GM19035 (cell line): Measurements from ENCODE around the gene BRD2.

ENCODE experiments used
- ATAC-seq: cut with Tn5 transposase; IDR thresholded peaks from one replicate; pipeline ENCODE4 v1.9.1; 2021; ENCODE audit not compliant: unreplicated experiment

The BRD2 gene

DNA sequence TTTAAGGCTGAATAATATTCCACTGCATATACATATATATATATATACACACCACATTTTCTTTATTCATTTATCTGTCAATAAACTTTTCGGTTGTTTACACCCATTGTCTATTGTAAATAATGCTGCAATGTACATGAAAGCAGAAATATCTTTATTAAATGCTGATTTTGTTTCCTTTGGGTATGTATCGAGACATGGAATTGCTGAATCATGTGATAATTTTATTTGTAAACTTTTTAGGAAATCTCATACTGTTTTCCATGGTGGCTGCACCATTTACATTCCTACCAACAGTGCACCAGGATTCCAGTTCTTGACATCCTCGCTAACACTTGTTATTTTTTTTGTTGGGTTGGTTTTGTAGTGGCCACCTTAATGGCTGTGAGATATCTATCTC lies 55.1 kb downstream of the BRD2 start:
- ATAC-seq = no peak

DNA sequence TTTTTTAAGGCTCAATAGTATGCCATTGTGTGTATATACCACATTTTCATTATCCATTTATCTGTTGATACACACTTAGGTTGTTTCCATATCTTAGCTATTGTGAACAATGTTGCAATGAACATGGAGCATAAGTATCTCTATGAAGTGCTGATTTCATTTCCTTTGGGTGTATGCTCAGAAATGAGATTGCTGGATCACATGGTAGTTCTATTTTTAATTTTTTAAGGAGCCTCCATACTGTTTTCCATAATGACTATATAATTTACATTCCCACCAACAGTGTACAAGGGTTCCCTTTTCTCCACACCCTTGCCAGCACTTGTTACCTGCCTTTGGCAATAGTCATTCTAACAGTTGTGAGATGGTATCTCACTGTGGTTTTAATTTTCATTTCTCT lies 56.1 kb downstream of the BRD2 start:
- no peak for ATAC-seq

DNA sequence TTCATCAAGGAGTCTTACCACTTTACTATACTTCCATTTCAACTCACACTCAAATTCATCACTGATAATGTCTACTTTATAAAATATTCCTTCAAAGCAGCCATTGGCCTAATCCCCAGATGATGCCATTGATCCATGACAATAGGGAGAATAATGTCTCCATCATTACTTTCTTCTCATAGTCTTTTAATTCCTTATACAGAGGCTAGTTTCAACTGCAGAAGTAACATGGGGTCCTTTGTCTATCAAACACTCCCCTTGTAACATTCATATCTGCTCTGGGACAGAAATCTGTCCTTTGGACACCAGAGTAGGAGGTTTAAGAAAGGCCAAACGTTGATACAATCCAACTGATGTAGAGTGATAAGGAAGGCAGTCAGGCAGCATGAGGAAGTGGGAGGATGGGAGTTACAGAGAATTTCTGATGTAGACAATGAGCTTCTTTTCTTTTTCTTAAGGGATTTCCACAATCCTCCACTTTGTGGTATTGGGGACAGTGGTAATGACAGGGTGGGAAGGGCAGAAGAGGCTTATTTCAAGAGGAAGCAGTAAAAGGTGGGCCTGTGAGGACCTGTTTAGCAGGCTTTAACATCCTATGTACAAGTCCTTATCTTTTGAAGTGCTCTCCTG lies 59.9 kb downstream of the BRD2 start:
- peak; percentile 2 for ATAC-seq

DNA sequence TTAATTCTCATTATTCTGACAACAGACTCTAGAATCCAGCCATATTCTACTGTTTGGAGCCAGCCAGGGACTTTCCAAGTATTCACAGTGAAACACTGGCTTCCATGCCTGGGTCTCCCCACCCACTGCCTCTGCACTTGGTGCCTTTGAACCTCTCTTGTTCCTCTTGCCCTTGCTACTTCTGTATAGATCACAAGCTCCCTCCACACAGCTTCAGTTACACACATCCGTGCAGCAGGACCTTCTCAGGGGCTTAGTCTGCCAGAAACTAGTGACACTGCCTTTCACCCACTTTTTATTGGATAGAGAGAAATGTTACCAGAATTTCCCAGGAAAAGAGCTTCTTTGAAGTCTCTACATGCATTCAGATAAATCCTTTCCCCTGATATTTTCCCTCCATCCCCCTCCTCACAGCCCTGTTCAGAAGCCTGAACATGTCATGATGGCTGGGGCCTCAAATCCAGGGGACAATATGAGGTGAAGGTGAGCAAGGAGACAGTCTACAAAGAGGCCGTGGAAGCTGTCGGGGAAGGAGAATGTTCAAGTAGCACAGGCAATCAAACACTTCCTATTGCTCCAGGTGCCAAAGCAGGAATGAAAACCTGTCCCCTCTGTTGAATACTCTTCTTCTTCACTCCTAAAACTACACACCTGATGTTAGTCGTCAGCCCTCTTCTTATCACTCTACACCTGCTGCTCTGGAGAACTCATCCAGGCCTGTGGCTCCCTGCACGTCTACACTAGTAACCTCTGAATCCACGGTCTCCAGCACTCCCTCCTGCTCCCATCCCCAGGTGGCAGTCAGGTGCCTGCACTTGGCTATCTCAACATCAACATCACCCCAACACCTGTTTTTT lies 61.2 kb downstream of the BRD2 start:
- ATAC-seq = peak; percentile 61

DNA sequence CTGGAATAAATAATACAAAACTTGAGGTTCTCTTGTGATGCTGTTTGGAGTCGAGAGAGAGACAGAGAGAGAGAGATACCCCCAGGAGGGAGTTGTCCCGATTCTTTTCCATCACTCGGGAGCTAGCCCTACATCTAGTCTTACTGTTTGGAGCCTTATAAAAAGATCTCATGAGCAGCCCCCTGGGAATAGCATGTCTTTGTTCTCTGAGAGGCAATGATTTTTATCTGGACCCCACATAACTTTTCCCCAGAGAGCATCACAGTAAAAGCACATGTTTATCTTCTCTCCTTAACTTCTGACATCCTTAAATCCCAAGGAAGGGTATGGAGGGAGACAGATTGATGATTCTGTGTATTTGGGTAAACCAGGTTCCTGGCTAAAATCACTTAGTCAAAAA lies 61.9 kb downstream of the BRD2 start:
- no peak for ATAC-seq
